Glomerular visceral epithelial cell (primary cell): ENCODE measurements around the gene DVL1.
"Not testable (repeated sequence)": the region's sequence is repeated elsewhere in the genome, so short reads cannot be mapped to it uniquely, and the experiment has no call there.

Experiments used
- DNase-seq: peaks from one replicate; pipeline ENCODE4 v3.0.0-alpha.2; 2016; ENCODE audit errors: extremely low spot score

DVL1 gene

DNA sequence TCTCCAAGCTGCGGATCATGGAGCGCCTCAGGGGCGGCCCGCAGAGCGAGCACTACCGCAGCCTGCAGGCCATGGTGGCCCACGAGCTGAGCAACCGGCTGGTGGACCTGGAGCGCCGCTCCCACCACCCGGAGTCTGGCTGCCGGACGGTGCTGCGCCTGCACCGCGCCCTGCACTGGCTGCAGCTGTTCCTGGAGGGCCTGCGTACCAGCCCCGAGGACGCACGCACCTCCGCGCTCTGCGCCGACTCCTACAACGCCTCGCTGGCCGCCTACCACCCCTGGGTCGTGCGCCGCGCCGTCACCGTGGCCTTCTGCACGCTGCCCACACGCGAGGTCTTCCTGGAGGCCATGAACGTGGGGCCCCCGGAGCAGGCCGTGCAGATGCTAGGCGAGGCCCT lies 21.9 kb downstream of the DVL1 start:
- no peak for DNase-seq

GRCh38 chr1:1326075-1326605 lies 23.1 kb downstream of the DVL1 start:
- DNase-seq = no peak

- no peak for DNase-seq
These were observed 23.7 kb downstream of the DVL1 start for GRCh38 chr1:1325288-1326074.

GRCh38 chr1:1324524-1325287 lies 24.5 kb downstream of the DVL1 start, which contains the start of the genes CPTP and INTS11:
CPTP (plus strand) TSS chr1:1324802; CDS start chr1:1326911, 2,109 bp downstream.
INTS11 (minus strand) TSS chr1:1324660; CDS start chr1:1324608, 52 bp downstream.
- DNase-seq = peak; percentile 94

- DNase-seq = peak; percentile 18
These were observed 25.1 kb downstream of the DVL1 start for GRCh38 chr1:1324084-1324523.

DNA sequence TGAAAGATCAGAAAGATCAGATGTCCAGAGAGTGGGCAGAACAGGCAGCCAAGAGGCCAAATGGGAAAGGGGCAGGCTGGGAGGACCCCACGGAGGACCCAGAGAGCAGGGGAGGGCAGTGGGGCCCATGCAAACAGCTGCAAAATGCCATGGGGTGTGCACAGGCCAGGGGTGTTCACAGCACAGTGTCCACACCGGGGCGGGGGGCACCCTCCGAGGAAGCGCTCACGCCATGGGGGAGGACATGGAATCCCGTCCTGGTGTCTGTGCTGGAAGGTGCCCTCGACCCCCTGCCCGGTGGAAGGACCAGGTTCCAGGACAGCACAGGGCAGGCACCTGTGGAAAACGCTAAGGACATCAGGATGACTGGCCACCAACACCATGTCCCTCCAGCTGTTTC lies 26.3 kb downstream of the DVL1 start:
- DNase-seq = no peak

- DNase-seq = no peak
These were observed 26.8 kb downstream of the DVL1 start for GRCh38 chr1:1322418-1322817.

GRCh38 chr1:1321477-1321876 lies 27.7 kb downstream of the DVL1 start:
- DNase-seq = no peak

- DNase-seq = no peak
These were observed 28.4 kb downstream of the DVL1 start for GRCh38 chr1:1320666-1321448.

- no peak for DNase-seq
These were observed 29.6 kb downstream of the DVL1 start for GRCh38 chr1:1319646-1319941.

DNA sequence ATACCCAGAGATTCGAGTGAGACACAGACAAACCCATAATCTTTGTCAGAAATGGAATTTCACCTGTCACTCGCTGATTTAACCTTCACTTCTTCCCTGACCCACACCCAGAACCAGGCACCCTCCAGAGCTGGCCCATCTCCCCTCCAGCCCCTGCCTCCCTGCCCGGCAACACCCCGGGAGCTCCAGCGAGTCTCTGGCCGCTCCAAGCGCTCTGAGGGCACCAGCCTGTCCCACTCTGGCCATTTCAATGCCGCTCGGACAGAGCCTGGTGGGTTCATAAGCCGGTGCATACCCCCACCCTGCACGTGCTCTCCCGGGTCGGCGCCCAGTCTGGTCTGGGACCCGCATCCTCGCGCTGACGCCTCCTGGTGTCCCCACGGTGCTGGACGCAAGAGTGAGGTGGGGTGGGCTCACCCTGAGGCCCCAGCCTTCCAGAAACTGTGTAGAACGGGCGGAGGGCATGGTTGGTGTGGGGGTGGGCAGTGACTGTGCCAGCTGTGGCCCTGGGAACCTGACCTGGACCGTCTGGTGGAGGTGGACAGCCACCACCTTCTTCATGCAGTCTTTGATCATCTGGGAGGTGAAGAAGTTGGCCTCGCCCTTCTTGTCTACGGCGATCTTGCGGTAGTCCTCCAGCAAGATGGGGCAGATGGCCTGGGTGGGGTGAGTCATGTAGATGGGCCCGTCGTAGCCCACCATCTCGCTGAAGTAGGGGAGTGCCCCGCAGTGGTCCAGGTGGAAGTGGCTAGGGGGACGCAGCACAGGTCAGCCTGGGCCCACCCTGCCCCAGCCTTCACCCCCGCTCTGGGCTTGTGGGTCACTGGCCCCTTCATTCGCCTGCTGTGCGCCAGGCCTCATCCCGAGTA lies 30.2 kb downstream of the DVL1 start:
- no peak for DNase-seq

DNA sequence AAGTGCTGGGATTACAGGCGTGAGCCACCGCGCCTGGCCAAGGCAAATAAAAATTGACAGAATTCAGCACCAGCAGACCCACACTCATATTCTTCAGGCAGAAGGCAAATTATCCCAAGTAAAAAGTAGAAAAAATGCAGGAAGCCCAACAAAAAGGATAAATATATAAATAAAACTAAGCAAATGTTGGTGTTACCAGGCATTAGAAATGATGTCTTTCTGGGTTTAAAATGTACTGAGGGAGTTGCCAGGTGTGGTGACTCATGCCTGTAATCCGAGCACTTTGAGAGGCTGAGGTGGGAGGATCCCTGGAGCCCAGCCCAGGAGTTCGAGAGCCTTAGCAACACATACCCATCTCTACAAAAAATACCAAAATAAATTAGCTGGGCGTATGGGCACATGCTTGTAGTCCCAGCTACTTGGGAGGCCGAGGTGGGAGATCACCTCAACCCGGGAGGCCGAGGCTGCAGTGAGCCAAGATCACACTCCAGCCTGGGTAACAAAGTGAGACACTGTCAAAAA lies 31.0 kb downstream of the DVL1 start:
- DNase-seq = peak; percentile 90

DNA sequence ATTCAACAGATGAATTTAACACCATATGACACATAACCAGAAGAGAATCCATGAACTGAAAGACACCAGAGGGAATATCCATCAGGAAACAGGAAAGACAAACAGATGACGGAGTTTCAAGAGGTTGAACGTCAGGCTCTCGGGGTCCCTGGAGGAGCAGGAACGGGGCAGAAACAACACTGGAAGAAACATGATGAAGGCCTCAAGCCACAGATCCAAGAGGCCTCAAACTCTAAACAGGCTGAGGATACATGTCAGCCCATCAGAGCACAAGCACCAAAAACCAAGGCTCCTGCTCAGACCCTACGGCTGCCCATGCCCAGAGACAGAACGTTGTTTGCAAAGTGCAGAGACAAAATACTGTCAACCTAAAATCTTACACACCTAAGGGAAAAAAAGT lies 31.8 kb downstream of the DVL1 start:
- no peak for DNase-seq

- DNase-seq = not testable (repeated sequence)
These were observed 33.0 kb downstream of the DVL1 start for GRCh38 chr1:1316199-1316598.

DNA sequence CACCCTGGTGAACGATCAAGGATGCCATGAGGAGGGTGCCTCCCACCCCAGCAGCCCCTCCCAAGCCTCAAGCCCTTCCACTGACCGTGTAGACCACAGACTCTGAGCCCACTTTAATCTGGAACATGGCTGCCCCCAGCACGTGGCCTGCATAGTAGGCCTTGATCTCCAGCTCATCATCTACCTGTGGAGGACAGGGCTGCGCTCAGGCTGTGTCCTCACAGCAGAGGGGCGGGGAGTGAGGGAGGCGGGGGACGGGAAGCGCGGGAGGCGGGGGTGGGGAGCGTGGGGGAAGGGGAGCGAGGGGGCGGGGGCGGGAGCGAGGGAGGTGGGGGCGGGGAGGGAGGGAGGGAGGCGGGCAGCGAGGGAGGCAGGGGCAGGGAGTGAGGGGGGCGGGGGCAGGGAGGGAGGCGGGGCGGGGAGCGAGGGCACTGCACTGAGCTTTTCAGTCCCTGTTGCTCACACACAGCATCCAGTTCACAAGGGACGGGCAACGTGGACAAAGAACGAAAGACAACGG lies 33.7 kb downstream of the DVL1 start:
- no peak for DNase-seq

DNA sequence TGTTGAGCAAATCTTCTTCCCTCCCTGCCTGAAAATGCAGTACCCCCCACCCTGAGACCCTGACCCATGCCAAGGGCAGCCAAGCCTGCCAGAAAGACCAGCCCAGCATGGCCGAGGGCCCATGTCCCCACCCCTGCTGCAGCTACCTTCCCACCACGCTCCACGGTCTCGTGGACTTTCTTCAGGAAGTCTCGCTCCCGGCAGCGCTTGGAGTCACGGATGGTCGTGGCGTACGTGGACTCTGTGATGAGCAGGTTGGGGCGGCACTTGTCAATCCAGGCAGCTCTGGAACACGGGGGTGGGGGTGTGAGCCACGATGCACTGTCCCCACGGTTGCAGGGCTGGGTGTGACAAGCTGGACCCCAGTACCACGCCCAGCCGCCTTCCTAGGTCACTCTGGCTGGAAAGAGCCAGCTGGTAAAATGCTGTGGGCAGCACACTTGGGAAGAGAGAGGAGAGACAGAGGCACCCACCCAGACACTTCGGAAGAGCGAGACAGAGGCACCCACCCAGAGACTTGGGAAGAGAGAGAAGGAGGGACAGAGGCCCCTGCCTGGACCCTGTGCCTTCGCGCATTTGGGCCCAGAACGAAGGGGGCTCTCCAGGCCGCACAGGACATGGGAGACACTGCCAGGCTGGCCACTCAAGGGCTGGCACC lies 34.4 kb downstream of the DVL1 start:
- DNase-seq = no peak

DNA sequence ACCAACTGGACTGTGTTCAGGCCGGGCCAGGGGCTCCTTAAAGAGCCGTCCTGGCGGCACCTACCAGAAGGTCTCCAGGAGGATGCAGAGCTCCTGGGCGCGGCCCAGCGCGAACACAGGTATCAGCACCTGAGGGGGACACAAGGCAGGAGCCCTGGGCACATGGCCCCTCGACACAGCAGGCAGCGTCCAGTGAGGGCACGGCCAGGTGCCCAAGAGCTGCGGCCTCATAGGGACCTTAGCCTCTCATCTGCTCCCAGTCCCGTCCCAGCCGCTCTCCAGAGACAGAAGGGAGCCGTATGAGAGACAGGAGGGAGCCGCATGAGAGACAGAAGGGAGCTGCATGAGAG lies 35.0 kb downstream of the DVL1 start:
- DNase-seq = no peak

DNA sequence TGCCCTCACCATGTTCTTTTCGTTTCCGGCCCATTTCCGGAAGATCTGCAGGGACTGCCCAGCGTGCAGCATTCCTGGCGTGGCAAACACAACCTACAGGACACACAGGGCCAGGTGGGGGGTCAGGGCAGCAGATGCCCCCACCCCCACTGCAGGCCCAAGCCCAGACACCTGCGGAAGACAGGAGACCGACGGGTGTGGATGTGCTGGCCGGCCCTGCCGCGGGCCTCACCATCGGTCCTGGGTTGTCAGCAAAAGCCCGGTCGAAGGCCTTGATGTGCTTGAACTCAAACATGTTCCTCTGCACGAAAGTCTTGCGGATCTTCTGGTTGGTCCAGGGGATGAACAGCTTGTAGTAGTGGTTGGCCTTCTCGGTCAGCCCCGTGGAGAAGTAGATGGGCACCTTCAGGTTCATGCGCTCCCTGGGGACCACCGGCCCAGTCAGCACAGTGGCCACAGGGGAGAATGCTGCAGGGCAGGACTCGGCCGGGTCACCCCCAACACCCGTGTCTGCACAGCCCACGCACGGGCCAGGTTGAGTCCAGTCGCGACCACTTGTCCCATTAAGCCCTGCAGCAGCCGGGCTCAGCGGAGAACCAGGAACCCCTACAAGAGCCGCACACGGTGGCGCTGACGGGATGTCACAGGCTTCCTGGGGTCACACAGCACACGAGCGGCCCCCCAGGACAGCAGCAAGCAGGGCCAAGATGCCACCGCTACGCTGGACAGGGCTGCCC lies 35.5 kb downstream of the DVL1 start:
- no peak for DNase-seq
